Mucosa of rectum (tissue), 2 donors: ENCODE measurements around the gene SLC25A51.
"Not testable (repeated sequence)": the region's sequence is repeated elsewhere in the genome, so short reads cannot be mapped to it uniquely, and the experiment has no call there.

ENCODE experiments used
- H3K27ac ChIP-seq, 2 donors: one replicate each; pipeline ENCODE4 v1.7.0; 2013; ENCODE audit warnings: inconsistent platforms in 2 of 2, low read depth in 2 of 2, low read length in 2 of 2
- H3K27me3 ChIP-seq, 2 donors: one replicate each; pipeline ENCODE4 v1.7.0; 2013; ENCODE audit warnings: low read length in 2 of 2; ENCODE audit not compliant: control insufficient read depth in 2 of 2, insufficient read depth in 2 of 2
- H3K36me3 ChIP-seq, 2 donors: one replicate each; pipeline ENCODE4 v1.7.0; 2013; ENCODE audit warnings: low read length in 2 of 2; ENCODE audit not compliant: control insufficient read depth in 2 of 2, insufficient read depth in 2 of 2
- H3K4me1 ChIP-seq, 2 donors: one replicate each; pipeline ENCODE4 v1.7.0; 2013; ENCODE audit warnings: low read length in 2 of 2, mild to moderate bottlenecking in 1 of 2; ENCODE audit not compliant: control insufficient read depth in 2 of 2, insufficient read depth in 2 of 2
- H3K4me3 ChIP-seq, 2 donors: one replicate each; pipeline ENCODE4 v1.7.0; 2013; ENCODE audit warnings: low read length in 2 of 2
- H3K9ac ChIP-seq, 2 donors: one replicate each; pipeline ENCODE4 v1.7.0; 2013; ENCODE audit warnings: low read length in 2 of 2, low read depth in 1 of 2, mild to moderate bottlenecking in 1 of 2
- H3K9me3 ChIP-seq, 2 donors: one replicate each; pipeline ENCODE4 v1.7.0; 2013; ENCODE audit warnings: low read length in 2 of 2; ENCODE audit not compliant: control insufficient read depth in 2 of 2
- donor health status: healthy.
- donor health status: Normal muscosa, but diverticular disease.

Gene SLC25A51

GRCh38 chr9:37913480-37914153 lies 9.7 kb upstream of the SLC25A51 start:
- Histone ChIP-seq H3K9me3 (no peaks in the 10 kb centered on the region), H3K36me3 (peaks cover 6 to 7% of the 10 kb centered on the region in 2 donors), H3K4me3 (no peak overlapping the region), H3K4me1 (no peaks in the 10 kb centered on the region), H3K27me3 (no peaks in the 10 kb centered on the region), H3K27ac (no peak overlapping the region), H3K9ac (no peak overlapping the region)

DNA sequence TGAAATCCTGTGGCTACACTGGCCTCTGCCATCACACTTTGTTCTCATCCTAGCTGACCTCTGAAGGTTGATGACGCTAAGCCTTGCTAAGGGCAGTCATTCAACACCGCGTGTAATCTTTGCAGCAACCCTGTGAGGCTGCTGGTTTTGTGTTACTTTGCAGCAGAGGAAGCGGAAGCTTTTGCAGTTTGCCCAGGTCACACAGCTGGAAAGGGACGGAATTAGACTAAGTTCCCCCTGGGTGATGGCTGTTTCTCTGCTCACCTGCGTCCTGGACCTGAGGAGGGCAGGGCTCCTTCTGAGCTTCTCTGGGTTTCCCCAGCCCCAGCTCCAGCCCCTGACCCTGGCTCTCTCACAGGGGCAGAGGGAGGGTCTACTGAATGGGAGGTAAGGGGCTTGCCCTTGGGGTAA lies 7.3 kb upstream of the SLC25A51 start:
- Histone ChIP-seq H3K4me3 (peak overlapping the region in 1 of 2 donors; percentile 3), H3K9ac (no peak overlapping the region), H3K36me3 (no peaks in the 10 kb centered on the region), H3K27me3 (no peaks in the 10 kb centered on the region), H3K4me1 (no peaks in the 10 kb centered on the region), H3K9me3 (no peaks in the 10 kb centered on the region), H3K27ac (no peak overlapping the region)

- Histone ChIP-seq H3K4me1 (no peaks in the 10 kb centered on the region), H3K4me3 (no peak overlapping the region), H3K9me3 (no peaks in the 10 kb centered on the region), H3K27me3 (no peaks in the 10 kb centered on the region), H3K36me3 (no peaks in the 10 kb centered on the region), H3K27ac (no peak overlapping the region), H3K9ac (no peak overlapping the region)
Observed at GRCh38 chr9:37910271-37910670, 6.3 kb upstream of the SLC25A51 start.

DNA sequence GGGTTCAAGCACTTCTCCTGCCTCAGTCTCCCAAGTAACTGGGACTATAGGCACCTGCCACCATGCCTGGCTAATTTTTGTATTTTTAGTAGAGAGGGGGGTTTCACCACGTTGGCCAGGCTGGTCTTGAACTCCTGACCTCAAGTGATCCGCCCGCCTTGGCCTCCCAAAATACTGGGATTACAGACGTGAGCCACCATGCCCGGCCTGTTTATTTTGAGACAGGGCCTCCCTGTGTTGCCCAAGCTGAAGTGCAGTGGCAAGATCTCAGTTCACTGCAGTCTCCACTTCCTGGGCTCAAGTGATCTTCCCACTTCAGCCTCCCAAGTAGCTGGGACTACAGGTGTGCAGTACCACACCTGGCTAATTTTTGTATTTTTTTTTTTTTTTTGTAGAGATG lies 5.9 kb upstream of the SLC25A51 start:
- H3K36me3 ChIP-seq, H3K27ac ChIP-seq, H3K9ac ChIP-seq, H3K27me3 ChIP-seq, H3K4me3 ChIP-seq, H3K9me3 ChIP-seq, H3K4me1 ChIP-seq: not testable (repeated sequence)

GRCh38 chr9:37909326-37909725 lies 5.4 kb upstream of the SLC25A51 start:
- Histone ChIP-seq H3K4me3 (no peak overlapping the region), H3K4me1 (peaks cover 6 to 9% of the 10 kb centered on the region in 2 donors), H3K27me3 (no peaks in the 10 kb centered on the region), H3K27ac (no peak overlapping the region), H3K9me3 (no peaks in the 10 kb centered on the region), H3K36me3 (no peaks in the 10 kb centered on the region), H3K9ac (no peak overlapping the region)

DNA sequence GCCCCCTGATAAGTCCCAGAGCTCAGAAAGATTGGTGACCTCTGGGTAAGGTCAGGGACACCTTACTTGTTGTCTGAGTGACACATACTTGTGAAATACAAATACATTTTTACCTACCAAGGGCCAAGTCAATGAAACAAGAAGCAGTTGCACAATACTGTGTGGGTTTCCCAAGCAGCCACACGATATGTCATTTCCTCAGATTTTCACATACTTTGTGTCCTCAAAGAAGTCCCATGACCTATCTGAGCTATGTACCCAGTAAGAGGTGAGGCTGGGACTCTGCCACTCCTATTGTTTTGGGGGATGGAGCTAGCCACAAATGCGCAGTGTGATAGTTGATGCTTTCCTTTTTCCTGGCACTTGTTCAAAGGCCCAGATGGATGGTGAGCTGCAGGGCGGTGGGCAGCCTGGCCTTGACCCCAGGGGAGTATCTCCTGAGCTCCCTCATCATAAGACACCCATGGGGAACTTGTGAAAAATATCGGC lies 4.8 kb upstream of the SLC25A51 start:
- Histone ChIP-seq H3K36me3 (no peaks in the 10 kb centered on the region), H3K9me3 (no peaks in the 10 kb centered on the region), H3K4me1 (peaks cover 6 to 11% of the 10 kb centered on the region in 2 donors), H3K27ac (no peak overlapping the region), H3K9ac (no peak overlapping the region), H3K27me3 (no peaks in the 10 kb centered on the region), H3K4me3 (no peak overlapping the region)

GRCh38 chr9:37908283-37908682 lies 4.4 kb upstream of the SLC25A51 start:
- H3K4me1 ChIP-seq: peaks cover 7 to 11% of the 10 kb centered on the region in 2 donors
- no peak overlapping the region for H3K4me3 ChIP-seq
- H3K36me3 ChIP-seq: no peaks in the 10 kb centered on the region
- H3K27ac ChIP-seq: no peak overlapping the region
- H3K9ac ChIP-seq: no peak overlapping the region
- H3K27me3 ChIP-seq: no peaks in the 10 kb centered on the region
- no peaks in the 10 kb centered on the region for H3K9me3 ChIP-seq

GRCh38 chr9:37906312-37907239 lies 2.6 kb upstream of the SLC25A51 start:
- H3K4me1 ChIP-seq: peaks cover 17 to 21% of the 10 kb centered on the region in 2 donors
- no peaks in the 10 kb centered on the region for H3K36me3 ChIP-seq
- no peaks in the 10 kb centered on the region for H3K9me3 ChIP-seq
- no peaks in the 10 kb centered on the region for H3K27me3 ChIP-seq
- H3K27ac ChIP-seq: no peak overlapping the region
- H3K9ac ChIP-seq: no peak overlapping the region
- no peak overlapping the region for H3K4me3 ChIP-seq

GRCh38 chr9:37905776-37906175 lies 1.8 kb upstream of the SLC25A51 start:
- no peak overlapping the region for H3K27ac ChIP-seq
- H3K4me1 ChIP-seq: peaks cover 17 to 21% of the 10 kb centered on the region in 2 donors
- H3K4me3 ChIP-seq: no peak overlapping the region
- H3K27me3 ChIP-seq: no peaks in the 10 kb centered on the region
- H3K9me3 ChIP-seq: no peaks in the 10 kb centered on the region
- no peak overlapping the region for H3K9ac ChIP-seq
- no peaks in the 10 kb centered on the region for H3K36me3 ChIP-seq

GRCh38 chr9:37905131-37905505 lies 1.2 kb upstream of the SLC25A51 start:
- Histone ChIP-seq H3K9ac (peak overlapping the region; percentile 63 to 82), H3K4me1 (peaks cover 17 to 21% of the 10 kb centered on the region in 2 donors), H3K4me3 (peak overlapping the region; percentile 85 to 86), H3K27me3 (no peaks in the 10 kb centered on the region), H3K9me3 (no peaks in the 10 kb centered on the region), H3K36me3 (no peaks in the 10 kb centered on the region), H3K27ac (peak overlapping the region; percentile 82 to 89)
